K562 (cell line): Measurements from ENCODE around the gene F12. TPM values are rescaled to one million over a fixed set of nuclear protein-coding genes. Genes with fewer than 3 reads are reported as not detected.

Source experiments
- ATAC-seq: fragments of 200-7000 bp; cut with Tn5 transposase; 3 replicates; pipeline ENCODE4 v1.9.1; 2020; ENCODE audit warnings: moderate library complexity
- BruUV-seq: library from RNA; stranded (reverse); fragments of 400-500 nt; replicated peaks from 2 replicates; lab custom pipeline; 2021; lab: Mats Ljungman, UMichigan
- CTCF ChIA-PET: fragments of 300-600 bp; formaldehyde crosslinking; extraction: SDS; loops from one replicate; lab custom pipeline; 2021; ENCODE audit warnings: low intra/inter-chr PET ratio; lab: Yijun Ruan, JAX
- POLR2A ChIA-PET: fragments of 300-600, 350-650 bp; sonication (Branson Sonifier 250); formaldehyde crosslinking; extraction: SDS; loops from one replicate; lab custom pipeline; 2021; ENCODE audit warnings: antibody characterized with exemption, inconsistent platforms; lab: Yijun Ruan, JAX
- DNase-seq, 4 experiments: peaks; one replicate each; pipeline versions ENCODE4 v3.0.0 to v3.0.0-alpha.2; 2011 to 2018; ENCODE audit warnings: low spot score in 3 of 4, mixed read lengths in 3 of 4; ENCODE audit errors: extremely low read depth in 1 of 4
- FAIRE-seq: peaks from 2 replicates; lab custom pipeline; 2011; peaks lifted over from hg19 to GRCh38; lab: Jason Lieb, UNC
- H2AFZ ChIP-seq: 2 replicates; pipeline ENCODE4 v1.6.0; 2011; ENCODE audit warnings: low read depth, low read length, control low read depth, inconsistent platforms
- H3K27ac ChIP-seq: fragments of 200-600 bp; 3 replicates; pipeline ENCODE4 v1.8.0; 2011; ENCODE audit warnings: low read depth, mild to moderate bottlenecking, control low read depth, inconsistent platforms, low read length, moderate library complexity, mixed read lengths; ENCODE audit errors: extremely low read depth
- H3K27me3 ChIP-seq, 2 experiments: fragments of 300-600 bp in 1 of 2; 2 replicates in 1 of 2; 3 replicates in 1 of 2; pipeline versions ENCODE4 v1.6.0 to v1.8.0; 2011; ENCODE audit warnings: inconsistent platforms in 2 of 2, low read length in 2 of 2, mild to moderate bottlenecking in 1 of 2, mixed read lengths in 1 of 2, moderate library complexity in 1 of 2; ENCODE audit not compliant: control insufficient read depth in 2 of 2, insufficient read depth in 2 of 2
- H3K36me3 ChIP-seq: fragments of 300-600 bp; 3 replicates; pipeline ENCODE4 v1.8.0; 2011; ENCODE audit warnings: mild to moderate bottlenecking, low read length, inconsistent platforms; ENCODE audit not compliant: control insufficient read depth, insufficient read depth
- H3K4me1 ChIP-seq, 2 experiments: fragments of 200-600 bp in 1 of 2; replicated peaks in 1 of 2; 2 replicates in 1 of 2; 3 replicates in 1 of 2; pipeline versions ENCODE4 v1.5.1 to v1.8.0; 2011; ENCODE audit warnings: inconsistent platforms in 2 of 2, low read length in 2 of 2, mild to moderate bottlenecking in 1 of 2, mixed read lengths in 1 of 2, moderate library complexity in 1 of 2; ENCODE audit not compliant: control insufficient read depth in 2 of 2, insufficient read depth in 2 of 2
- H3K4me2 ChIP-seq: 2 replicates; pipeline ENCODE4 v1.6.1; 2011; ENCODE audit warnings: low read length, control low read depth, inconsistent platforms, mixed read lengths; ENCODE audit not compliant: insufficient read depth
- H3K4me3 ChIP-seq: fragments of 200-600 bp; sonication (generic), shearing (Covaris generic); 2 replicates; pipeline ENCODE4 v1.5.1; 2016; ENCODE audit warnings: control low read depth, inconsistent platforms
- H3K79me2 ChIP-seq: fragments of 200-600 bp; 3 replicates; pipeline ENCODE4 v1.8.0; 2011; ENCODE audit warnings: low read length, inconsistent platforms; ENCODE audit not compliant: control insufficient read depth, insufficient read depth
- H3K9ac ChIP-seq, 2 experiments: 2 replicates each; pipeline versions ENCODE4 v1.6.0 to v1.6.1; 2011; ENCODE audit warnings: low read depth in 2 of 2, low read length in 2 of 2, control low read depth in 1 of 2, inconsistent platforms in 1 of 2, mild to moderate bottlenecking in 1 of 2, mixed read lengths in 1 of 2; ENCODE audit not compliant: insufficient read depth in 1 of 2
- H3K9me1 ChIP-seq: one replicate; pipeline ENCODE4 v1.6.0; 2011; ENCODE audit warnings: inconsistent platforms, mild to moderate bottlenecking, low read length, moderate library complexity; ENCODE audit not compliant: control insufficient read depth, insufficient read depth
- H3K9me3 ChIP-seq: replicated peaks from 2 replicates; pipeline ENCODE4 v1.5.1; 2011; ENCODE audit warnings: low read depth, low read length, inconsistent platforms; ENCODE audit not compliant: control insufficient read depth, insufficient read depth
- H4K20me1 ChIP-seq: replicated peaks from 2 replicates; pipeline ENCODE4 v1.6.1; 2011; ENCODE audit warnings: low read length, inconsistent platforms, mixed read lengths; ENCODE audit not compliant: control insufficient read depth, insufficient read depth
- CBX2 ChIP-seq: fragments of 200-600 bp; sonication (generic); IDR thresholded peaks from one replicate; pipeline ENCODE4 v1.6.1; 2012; ENCODE audit warnings: mild to moderate bottlenecking, low read length, inconsistent platforms; ENCODE audit not compliant: insufficient read depth, poor library complexity, severe bottlenecking
- MBD2 ChIP-seq: sonication (generic); IDR thresholded peaks from 2 replicates; pipeline ENCODE4 v1.6.1; 2016; ENCODE audit warnings: low read depth, borderline replicate concordance
- NEUROD1 ChIP-seq: fragments of 150-350 bp; IDR thresholded peaks from 2 replicates; pipeline ENCODE4 v1.6.1; 2014; ENCODE audit warnings: borderline replicate concordance, low read length, low read depth; ENCODE audit not compliant: partially characterized antibody
- RBFOX2 ChIP-seq: fragments of 200-400 bp; formaldehyde crosslinking; IDR thresholded peaks from 2 replicates; pipeline ENCODE4 v1.6.1; 2017; ENCODE audit warnings: low read depth, mild to moderate bottlenecking, low read length, moderate library complexity
- SPI1 ChIP-seq: IDR thresholded peaks from 2 replicates; pipeline ENCODE4 v1.6.1; 2011; ENCODE audit warnings: low read depth, low read length, control low read depth, borderline replicate concordance
- SUPT5H ChIP-seq: fragments of 450-650 bp; IDR thresholded peaks from 2 replicates; pipeline ENCODE4 v1.6.1; 2016
- WGBS: fragments of 100-300 bp; shearing (Covaris generic); methylation state at CpG from one replicate; pipeline ENCODE4 v1.1.6; 2016; ENCODE audit warnings: low coverage, mixed read lengths; ENCODE audit not compliant: insufficient coverage; ENCODE audit errors: missing lambda C conversion rate; 5-methylcytosine and 5-hydroxymethylcytosine counted together
- in situ Hi-C: fragments of 300-500 bp; cut with MboI; formaldehyde crosslinking; loops from 4 replicates; pipeline ENCODE4 v1.15.0; 2018; ENCODE audit warnings: inconsistent platforms, mixed read lengths
- intact Hi-C: fragments of 100-400 bp; cut with micrococcal nuclease; formaldehyde crosslinking; loops from 2 replicates; pipeline ENCODE4 v1.14.2; 2022
- polyA plus RNA-seq, 8 experiments: library from polyadenylated mRNA; depleted of rRNA in 4 of 8; stranded (reverse) in 5 of 8; unstranded in 3 of 8; fragments of >200 nt; fragmentation: Nextera tagmentation in 2 of 8; fragmentation: Illumina TruSeq in 1 of 8; extraction: Ambion mirVana in 2 of 8; extraction: Trizol in 1 of 8; gene quantifications; 2 replicates each; pipeline versions ENCODE4 v1.2.1 to v1.2.3, GENCODE V29; 2011 to 2014; ENCODE audit warnings: inconsistent platforms in 1 of 8, missing spikeins in 1 of 8
- total RNA-seq, 7 experiments: library from RNA; depleted of rRNA in 6 of 7; stranded (reverse); fragments of >200 nt in 6 of 7; fragmentation: Illumina TruSeq in 2 of 7; extraction: Trizol in 2 of 7; gene quantifications; 2 replicates each; pipeline versions ENCODE4 v1.2.1 to v1.2.3, GENCODE V29; 2011 to 2021; ENCODE audit warnings: low replicate concordance in 1 of 7
- TF ChIP-seq, protein P1 (sequence below): fragments of 450-650 bp; IDR thresholded peaks from 2 replicates; pipeline ENCODE4 v1.6.1; 2016; ENCODE audit warnings: borderline replicate concordance
- TF ChIP-seq, protein P2 (sequence below): IDR thresholded peaks from 3 replicates; pipeline ENCODE4 v1.6.1; 2011; ENCODE audit warnings: borderline replicate concordance, mild to moderate bottlenecking, moderate library complexity; ENCODE audit not compliant: insufficient read length; ENCODE audit errors: extremely low read depth

Gene F12
- total and polyA plus RNA-seq, 9 of the 15 experiments (the other 6 are each of a cell fraction or from before 2014, with no cell fraction given), result 0.59 to 18.3 (median 3.6) TPM

DNA sequence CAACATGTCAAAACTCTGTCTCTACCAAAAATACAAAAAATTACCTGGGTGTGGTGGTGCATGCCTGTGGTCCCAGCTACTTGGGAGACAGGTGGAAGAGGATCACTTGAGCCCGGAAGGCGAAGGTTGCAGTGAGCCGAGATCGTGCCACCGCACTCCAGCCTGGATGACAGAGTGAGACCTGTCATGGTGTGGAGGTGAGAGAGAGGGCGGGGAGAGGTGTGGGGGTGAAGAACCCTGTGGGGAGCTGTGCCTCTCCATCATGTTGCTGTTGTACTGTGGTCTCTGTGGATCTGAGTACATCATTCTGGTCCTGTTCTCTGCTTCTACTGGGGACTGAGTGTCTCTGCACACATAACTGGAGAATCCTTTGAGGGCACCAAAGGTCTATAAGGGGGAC, 36.5 kb downstream of the F12 start:
- no TSS peak for BruUV-seq
- no peak overlapping the region for H3K4me3 ChIP-seq
- no peaks in the 10 kb centered on the region for H3K9me3 ChIP-seq
- peaks cover 4% of the 10 kb centered on the region for H3K9me1 ChIP-seq
- H3K4me1 ChIP-seq, result peaks cover 30 to 47% of the 10 kb centered on the region in 2 experiments
- ChIA-PET POLR2A (interaction anchor here (1.0 to 2.0 kb wide), 4 partner anchors 8 to 60 kb away, joined by 3 to 7 read pairs (median 4); no protein-coding TSS in a partner anchor), CTCF (no interaction called here)
- intact Hi-C loops (no loop called here), in situ Hi-C loops (no loop called here)
- no peak overlapping the region for H3K4me2 ChIP-seq
- FAIRE-seq (no peak), DNase-seq (no peak), ATAC-seq (no peak)
- WGBS, result 100% methylated on average over 1 of the region's 6 CpGs
- H4K20me1 ChIP-seq, result no peaks in the 10 kb centered on the region
- H3K9ac ChIP-seq, result 0 out of 4 replicates have a peak overlapping the region, but pooled peaks of 1 of the 2 experiments have one; percentile 39
- no peaks in the 10 kb centered on the region for H3K27me3 ChIP-seq
- TF ChIP-seq SUPT5H (0 out of 2 replicates have a peak, but pooled peaks have one; percentile 26), MBD2 (no peak)
- H3K79me2 ChIP-seq, result peaks cover 16% of the 10 kb centered on the region
- H2AFZ ChIP-seq, result no peak overlapping the region
- H3K36me3 ChIP-seq, result peaks cover 47% of the 10 kb centered on the region; the same call in 2 of the 3 replicates
- no peak overlapping the region for H3K27ac ChIP-seq

DNA sequence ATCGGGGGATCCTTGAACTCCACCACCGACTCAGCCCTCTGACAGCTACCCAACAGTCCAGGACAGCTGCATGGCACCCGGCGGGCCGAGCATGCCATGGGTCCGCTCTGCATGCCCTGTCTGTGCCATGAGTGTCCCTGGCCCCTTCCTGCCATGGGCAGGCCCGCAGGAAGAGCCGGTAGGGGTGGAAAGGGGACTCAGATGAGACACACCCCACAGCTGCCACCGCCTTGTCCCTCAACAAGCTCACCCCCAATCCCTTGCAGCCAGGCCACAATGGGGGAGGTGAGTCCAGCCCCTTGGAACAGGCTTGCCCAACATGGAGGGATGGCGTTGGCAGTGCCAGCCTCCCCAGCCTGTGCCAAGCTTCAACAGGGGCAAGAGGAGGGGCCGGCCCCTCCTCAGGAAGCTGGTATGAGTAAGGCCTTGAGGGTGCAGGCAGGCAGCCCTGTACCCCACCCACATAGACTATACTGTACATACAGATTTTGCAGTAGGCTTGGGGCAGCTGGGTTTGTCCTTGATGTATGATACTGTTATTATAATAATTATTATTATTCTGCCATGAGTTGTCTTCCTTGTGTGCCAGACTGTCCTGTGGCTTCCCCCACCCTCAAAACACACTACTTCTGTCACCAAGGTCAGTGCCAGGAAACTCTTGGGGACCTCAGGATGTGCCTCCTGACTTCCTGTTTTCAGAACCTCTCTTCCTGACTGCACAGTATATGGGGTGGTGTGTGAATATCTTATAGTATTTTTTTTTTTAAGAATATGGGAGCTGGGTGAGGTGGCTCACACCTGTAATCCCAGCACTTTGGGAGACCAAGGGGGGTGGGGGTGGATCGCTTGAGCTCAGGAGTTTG, 37.1 kb downstream of the F12 start:
- in situ Hi-C loops, result no loop called here
- ChIA-PET CTCF (no interaction called here), POLR2A (interaction anchor here (0.6 to 2.0 kb wide), 6 partner anchors 8 to 116 kb away, joined by 3 to 7 read pairs (median 4); no protein-coding TSS in a partner anchor)
- no TSS peak for BruUV-seq
- Histone ChIP-seq H2AFZ (no peak overlapping the region), H3K9me1 (peaks cover 4% of the 10 kb centered on the region), H3K79me2 (peaks cover 23% of the 10 kb centered on the region), H4K20me1 (no peaks in the 10 kb centered on the region), H3K4me1 (peaks cover 36 to 50% of the 10 kb centered on the region in 2 experiments), H3K36me3 (peaks cover 47% of the 10 kb centered on the region; the same call in 2 of the 3 replicates), H3K9me3 (no peaks in the 10 kb centered on the region), H3K27ac (no peak overlapping the region), H3K4me2 (no peak overlapping the region), H3K4me3 (no peak overlapping the region), H3K27me3 (no peaks in the 10 kb centered on the region), H3K9ac (peak overlapping the region in 1 of 2 experiments; percentile 91; a peak in 2 of 4 replicates)
- 95% methylated on average over 10 of the region's 12 CpGs for WGBS
- FAIRE-seq, result no peak
- DNase-seq, result no peak
- intact Hi-C loops, result no loop called here
- no peak for ATAC-seq
- 0 out of 2 replicates have a peak, but pooled peaks have one; percentile 47 for TF ChIP-seq RBFOX2
- no peak for TF ChIP-seq NEUROD1
- no peak for TF ChIP-seq CBX2
- TF ChIP-seq, protein P1, sequence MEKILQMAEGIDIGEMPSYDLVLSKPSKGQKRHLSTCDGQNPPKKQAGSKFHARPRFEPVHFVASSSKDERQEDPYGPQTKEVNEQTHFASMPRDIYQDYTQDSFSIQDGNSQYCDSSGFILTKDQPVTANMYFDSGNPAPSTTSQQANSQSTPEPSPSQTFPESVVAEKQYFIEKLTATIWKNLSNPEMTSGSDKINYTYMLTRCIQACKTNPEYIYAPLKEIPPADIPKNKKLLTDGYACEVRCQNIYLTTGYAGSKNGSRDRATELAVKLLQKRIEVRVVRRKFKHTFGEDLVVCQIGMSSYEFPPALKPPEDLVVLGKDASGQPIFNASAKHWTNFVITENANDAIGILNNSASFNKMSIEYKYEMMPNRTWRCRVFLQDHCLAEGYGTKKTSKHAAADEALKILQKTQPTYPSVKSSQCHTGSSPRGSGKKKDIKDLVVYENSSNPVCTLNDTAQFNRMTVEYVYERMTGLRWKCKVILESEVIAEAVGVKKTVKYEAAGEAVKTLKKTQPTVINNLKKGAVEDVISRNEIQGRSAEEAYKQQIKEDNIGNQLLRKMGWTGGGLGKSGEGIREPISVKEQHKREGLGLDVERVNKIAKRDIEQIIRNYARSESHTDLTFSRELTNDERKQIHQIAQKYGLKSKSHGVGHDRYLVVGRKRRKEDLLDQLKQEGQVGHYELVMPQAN, result no peak
- TF ChIP-seq SPI1, result peak; percentile 72
- TF ChIP-seq, protein P2, sequence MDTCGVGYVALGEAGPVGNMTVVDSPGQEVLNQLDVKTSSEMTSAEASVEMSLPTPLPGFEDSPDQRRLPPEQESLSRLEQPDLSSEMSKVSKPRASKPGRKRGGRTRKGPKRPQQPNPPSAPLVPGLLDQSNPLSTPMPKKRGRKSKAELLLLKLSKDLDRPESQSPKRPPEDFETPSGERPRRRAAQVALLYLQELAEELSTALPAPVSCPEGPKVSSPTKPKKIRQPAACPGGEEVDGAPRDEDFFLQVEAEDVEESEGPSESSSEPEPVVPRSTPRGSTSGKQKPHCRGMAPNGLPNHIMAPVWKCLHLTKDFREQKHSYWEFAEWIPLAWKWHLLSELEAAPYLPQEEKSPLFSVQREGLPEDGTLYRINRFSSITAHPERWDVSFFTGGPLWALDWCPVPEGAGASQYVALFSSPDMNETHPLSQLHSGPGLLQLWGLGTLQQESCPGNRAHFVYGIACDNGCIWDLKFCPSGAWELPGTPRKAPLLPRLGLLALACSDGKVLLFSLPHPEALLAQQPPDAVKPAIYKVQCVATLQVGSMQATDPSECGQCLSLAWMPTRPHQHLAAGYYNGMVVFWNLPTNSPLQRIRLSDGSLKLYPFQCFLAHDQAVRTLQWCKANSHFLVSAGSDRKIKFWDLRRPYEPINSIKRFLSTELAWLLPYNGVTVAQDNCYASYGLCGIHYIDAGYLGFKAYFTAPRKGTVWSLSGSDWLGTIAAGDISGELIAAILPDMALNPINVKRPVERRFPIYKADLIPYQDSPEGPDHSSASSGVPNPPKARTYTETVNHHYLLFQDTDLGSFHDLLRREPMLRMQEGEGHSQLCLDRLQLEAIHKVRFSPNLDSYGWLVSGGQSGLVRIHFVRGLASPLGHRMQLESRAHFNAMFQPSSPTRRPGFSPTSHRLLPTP, result no peak
